Measurements from ENCODE around the gene PEAK3.

The PEAK3 gene

GRCh38 chr19:2266183-2266993, 15.6 kb downstream of the PEAK3 start:
- ChIA-PET CTCF (interaction anchor here (0.7 kb wide), 2 partner anchors 12 to 156 kb away, joined by 3 to 4 read pairs; no protein-coding TSS in a partner anchor), POLR2A (ENCODE audit: low non-redundant PET) (no interaction called here)

GRCh38 chr19:2261438-2262172, 20.4 kb downstream of the PEAK3 start:
- no peak for DNase-seq (ENCODE audit: low spot score)
- H3K27ac ChIP-seq: no peak overlapping the region
- POLR2A ChIA-PET (ENCODE audit: low non-redundant PET): no interaction called here
- TF ChIP-seq CTCF (conservative IDR thresholded peaks at IDR 0.05; ENCODE audit: low read depth): peak; percentile 34
- CTCF ChIA-PET: interaction anchor here (1.2 to 1.5 kb wide), 2 partner anchors 8 to 21 kb away, joined by 3 to 4 read pairs; no protein-coding TSS in a partner anchor

More at GRCh38 chr19:2266183-2266993, 15.6 kb downstream of the PEAK3 start:
- no peak for TF ChIP-seq CTCF (conservative IDR thresholded peaks at IDR 0.05; ENCODE audit: low read depth)
- DNase-seq (ENCODE audit: low spot score): no peak
- H3K27ac ChIP-seq: 0 out of 2 replicates have a peak overlapping the region, but pooled peaks have one; percentile 25

- TF ChIP-seq CTCF (conservative IDR thresholded peaks at IDR 0.05; ENCODE audit: low read depth): no peak
- ChIA-PET POLR2A (ENCODE audit: low non-redundant PET) (interaction anchor here (0.6 kb wide), 1 partner anchor 118 kb away, joined by 3 read pairs; no protein-coding TSS in a partner anchor), CTCF (interaction anchor here (0.6 to 1.5 kb wide), 2 partner anchors 20 to 265 kb away, joined by 3 read pairs; no protein-coding TSS in a partner anchor)
- no peak for DNase-seq (ENCODE audit: low spot score)
- H3K27ac ChIP-seq: peak overlapping the region; percentile 28
These were observed 21.6 kb downstream of the PEAK3 start for GRCh38 chr19:2260341-2260805.

- H3K27ac ChIP-seq: no peak overlapping the region
- TF ChIP-seq CTCF (conservative IDR thresholded peaks at IDR 0.05; ENCODE audit: low read depth): no peak
- ChIA-PET POLR2A (ENCODE audit: low non-redundant PET) (interaction anchor here (0.6 kb wide), 1 partner anchor 90 kb away, joined by 6 read pairs; no protein-coding TSS in a partner anchor), CTCF (no interaction called here)
- DNase-seq (ENCODE audit: low spot score): no peak
These were observed 22.6 kb downstream of the PEAK3 start for GRCh38 chr19:2259336-2259735.

GRCh38 chr19:2255982-2256685, 25.8 kb downstream of the PEAK3 start, which contains the start of gene JSRP1:
Gene JSRP1, minus strand, starts transcription at chr19:2256417. Its CDS starts 1,103 bp downstream, at chr19:2255314.
- no peak for DNase-seq (ENCODE audit: low spot score)
- ChIA-PET POLR2A (ENCODE audit: low non-redundant PET) (no interaction called here), CTCF (interaction anchor here (0.6 kb wide), 1 partner anchor 100 kb away, joined by 3 read pairs; no protein-coding TSS in a partner anchor)
- H3K27ac ChIP-seq: no peak within 1 kb of the TSS
- no peak for TF ChIP-seq CTCF (conservative IDR thresholded peaks at IDR 0.05; ENCODE audit: low read depth)

Measured in RWPE1 (cell line).